SK-MEL-5 (cell line): Measurements from ENCODE around the gene ATP2B3. TPM values are rescaled to one million over a fixed set of nuclear protein-coding genes. Genes with fewer than 3 reads are reported as not detected.

Source experiments
- DNase-seq: peaks from one replicate; pipeline ENCODE4 v3.0.0-alpha.2; 2016; ENCODE audit warnings: low read depth, low spot score
- in situ Hi-C: cut with HindIII; loops from 2 replicates; pipeline ENCODE4 v1.10.0; 2016; ENCODE audit warnings: low sequenced_read_pairs, high pct_unique_total_duplicates, low pct_unique_long_range_greater_than_20kb
- total RNA-seq: library from RNA; depleted of rRNA; stranded (reverse); fragments of >200 nt; shearing (Covaris generic); gene quantifications from 2 replicates; pipeline ENCODE4 v1.2.3, GENCODE V29; 2014

ATP2B3 gene
- total RNA-seq, 1 experiment from 2014 or later, result 0.05 TPM

- DNase-seq, result no peak
- in situ Hi-C loops, result no loop called here
These were observed 3.0 kb downstream of the ATP2B3 start for GRCh38 chrX:153520287-153520917.

- DNase-seq, result no peak
- in situ Hi-C loops, result no loop called here
These were observed 3.6 kb downstream of the ATP2B3 start for GRCh38 chrX:153521034-153521433.

- in situ Hi-C loops, result no loop called here
- DNase-seq, result no peak
These were observed 4.8 kb downstream of the ATP2B3 start for GRCh38 chrX:153522259-153522658.

- in situ Hi-C loops, result no loop called here
- no peak for DNase-seq
These were observed 5.8 kb downstream of the ATP2B3 start for GRCh38 chrX:153523269-153523668.

- in situ Hi-C loops, result no loop called here
- DNase-seq, result no peak
These were observed 6.8 kb downstream of the ATP2B3 start for GRCh38 chrX:153524234-153524633.

- in situ Hi-C loops, result no loop called here
- no peak for DNase-seq
These were observed 8.0 kb downstream of the ATP2B3 start for GRCh38 chrX:153525451-153525850.

- in situ Hi-C loops, result no loop called here
- DNase-seq, result no peak
These were observed 8.6 kb downstream of the ATP2B3 start for GRCh38 chrX:153526042-153526441.

GRCh38 chrX:153526801-153527200, 9.4 kb downstream of the ATP2B3 start:
- DNase-seq, result no peak
- in situ Hi-C loops, result no loop called here

- DNase-seq, result no peak
- in situ Hi-C loops, result no loop called here
These were observed 9.8 kb downstream of the ATP2B3 start for GRCh38 chrX:153527208-153527607.

- in situ Hi-C loops, result no loop called here
These were observed 13.1 kb downstream of the ATP2B3 start for GRCh38 chrX:153530411-153531129.

GRCh38 chrX:153533091-153533490, 15.6 kb downstream of the ATP2B3 start:
- no peak for DNase-seq
- in situ Hi-C loops, result no loop called here

More at GRCh38 chrX:153530411-153531129, 13.1 kb downstream of the ATP2B3 start:
- DNase-seq, result no peak

- no peak for DNase-seq
- in situ Hi-C loops, result no loop called here
These were observed 19.6 kb downstream of the ATP2B3 start for GRCh38 chrX:153537080-153537479.

GRCh38 chrX:153537526-153538295, 20.3 kb downstream of the ATP2B3 start:
- in situ Hi-C loops, result no loop called here
- no peak for DNase-seq

GRCh38 chrX:153538424-153538823, 21.0 kb downstream of the ATP2B3 start:
- in situ Hi-C loops, result no loop called here
- DNase-seq, result no peak

GRCh38 chrX:153539171-153539978, 21.9 kb downstream of the ATP2B3 start:
- in situ Hi-C loops, result no loop called here
- DNase-seq, result peak; percentile 68

GRCh38 chrX:153539979-153540358, 22.5 kb downstream of the ATP2B3 start:
- no peak for DNase-seq
- in situ Hi-C loops, result no loop called here

GRCh38 chrX:153544727-153545126, 27.3 kb downstream of the ATP2B3 start:
- DNase-seq, result no peak
- in situ Hi-C loops, result no loop called here

- DNase-seq, result no peak
- in situ Hi-C loops, result no loop called here
These were observed 28.9 kb downstream of the ATP2B3 start for GRCh38 chrX:153546386-153546785.
